ENCODE measurements around the gene SCRT2. TPM values are rescaled to one million over a fixed set of nuclear protein-coding genes. Genes with fewer than 3 reads are reported as not detected.

SCRT2 gene
- total and polyA plus RNA-seq, 2 of the 4 experiments (the other 2 are of a cell fraction), result not detected

DNA sequence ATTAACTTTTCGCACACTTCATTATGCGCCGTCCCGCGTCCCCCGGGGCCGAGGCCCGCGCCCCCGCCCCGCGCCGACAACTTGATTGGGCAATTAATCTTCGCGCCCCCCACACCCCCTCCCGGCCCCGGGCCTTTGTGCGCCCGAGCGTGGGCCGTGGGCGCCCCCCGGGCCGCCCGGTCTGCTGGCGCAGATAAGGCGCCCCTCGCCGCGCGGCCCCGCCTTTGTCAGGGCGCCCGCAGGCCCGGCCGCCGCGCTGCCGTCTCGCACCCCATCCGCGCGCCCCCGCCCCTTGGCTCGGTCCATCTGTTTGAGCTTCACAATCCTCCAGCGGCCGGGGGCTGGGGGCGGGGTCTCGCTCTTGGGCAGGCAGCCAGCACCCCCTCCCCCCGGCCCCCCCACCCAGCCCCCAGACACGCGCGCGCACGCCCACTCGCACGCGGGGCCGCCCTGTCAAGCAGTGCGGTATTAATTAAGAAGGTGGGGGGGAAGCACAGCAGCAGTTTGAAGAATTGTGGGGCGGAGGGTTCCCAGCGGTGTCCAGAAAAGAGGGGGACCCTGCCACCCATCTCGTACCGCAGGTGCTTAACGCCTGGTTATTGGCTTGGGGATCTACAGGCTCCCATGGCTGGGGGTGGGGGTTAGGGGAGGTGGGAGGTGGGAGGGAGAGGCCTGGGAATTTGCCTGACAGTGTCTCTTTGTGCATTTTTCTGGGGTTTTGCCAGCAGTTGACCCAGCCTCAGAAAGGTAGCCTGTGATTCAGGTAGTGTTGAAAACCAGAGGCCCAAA is 34.6 kb upstream of the SCRT2 start:
- Histone ChIP-seq H2AK9ac (replicated peaks; ENCODE audit: low read depth, low read length, poor library complexity) (no peak overlapping the region), H3K56ac (ENCODE audit: extremely low read depth, insufficient read depth, low read length) (no peak overlapping the region), H2BK5ac (ENCODE audit: low read depth, low read length, poor library complexity, severe bottlenecking) (no peak overlapping the region), H4K8ac (ENCODE audit: low read depth in 2 of 2, low read length in 2 of 2) (no peak overlapping the region), H2AFZ (replicated peaks; ENCODE audit: low read length, poor library complexity) (no peak overlapping the region), H3K4me1 (ENCODE audit: control insufficient read depth, insufficient read depth, low read length) (no peaks in the 10 kb centered on the region), H3K4ac (ENCODE audit: low read depth, low read length) (no peak overlapping the region), H2BK120ac (ENCODE audit: low read depth, low read length) (no peak overlapping the region), H4K5ac (ENCODE audit: low read depth, low read length) (no peak overlapping the region), H3K27ac (ENCODE audit: insufficient read depth, low read length) (no peak overlapping the region), H3K14ac (replicated peaks; ENCODE audit: low read depth, low read length) (no peak overlapping the region), H4K91ac (ENCODE audit: insufficient read depth, low read depth, low read length) (no peak overlapping the region), H3K36me3 (ENCODE audit: control insufficient read depth, insufficient read depth, low read length) (no peaks in the 10 kb centered on the region), H3K23ac (ENCODE audit: low read depth, low read length) (no peak overlapping the region), H2AK5ac (ENCODE audit: low read depth, low read length) (no peak overlapping the region), H2BK20ac (ENCODE audit: low read depth, low read length) (no peak overlapping the region), H3K9me3 (ENCODE audit: control insufficient read depth, insufficient read depth, low read length) (peaks cover 3% of the 10 kb centered on the region; the same call in 1 of the 2 replicates), H3K4me3 (ENCODE audit: insufficient read depth, low read depth, low read length) (no peak overlapping the region), H3K9ac (ENCODE audit: low read depth, low read length) (no peak overlapping the region), H3K79me1 (ENCODE audit: low read depth in 1 of 2, low read length in 2 of 2) (no peaks in the 10 kb centered on the region), H3K18ac (ENCODE audit: low read depth, low read length) (no peak overlapping the region), H3K27me3 (ENCODE audit: control insufficient read depth, insufficient read depth, low read length) (peaks cover 20% of the 10 kb centered on the region), H3K9me1 (ENCODE audit: insufficient read depth, low read length) (no peaks in the 10 kb centered on the region), H3K4me2 (ENCODE audit: low read depth, low read length) (no peak overlapping the region), H2BK15ac (ENCODE audit: low read depth, low read length) (no peak overlapping the region), H4K20me1 (ENCODE audit: insufficient read depth, low read length) (no peaks in the 10 kb centered on the region)
- no peak for TF ChIP-seq RCOR1 (IDR thresholded peaks at IDR 0.05; ENCODE audit: insufficient replicate concordance, low read length)
- TF ChIP-seq, protein P1, sequence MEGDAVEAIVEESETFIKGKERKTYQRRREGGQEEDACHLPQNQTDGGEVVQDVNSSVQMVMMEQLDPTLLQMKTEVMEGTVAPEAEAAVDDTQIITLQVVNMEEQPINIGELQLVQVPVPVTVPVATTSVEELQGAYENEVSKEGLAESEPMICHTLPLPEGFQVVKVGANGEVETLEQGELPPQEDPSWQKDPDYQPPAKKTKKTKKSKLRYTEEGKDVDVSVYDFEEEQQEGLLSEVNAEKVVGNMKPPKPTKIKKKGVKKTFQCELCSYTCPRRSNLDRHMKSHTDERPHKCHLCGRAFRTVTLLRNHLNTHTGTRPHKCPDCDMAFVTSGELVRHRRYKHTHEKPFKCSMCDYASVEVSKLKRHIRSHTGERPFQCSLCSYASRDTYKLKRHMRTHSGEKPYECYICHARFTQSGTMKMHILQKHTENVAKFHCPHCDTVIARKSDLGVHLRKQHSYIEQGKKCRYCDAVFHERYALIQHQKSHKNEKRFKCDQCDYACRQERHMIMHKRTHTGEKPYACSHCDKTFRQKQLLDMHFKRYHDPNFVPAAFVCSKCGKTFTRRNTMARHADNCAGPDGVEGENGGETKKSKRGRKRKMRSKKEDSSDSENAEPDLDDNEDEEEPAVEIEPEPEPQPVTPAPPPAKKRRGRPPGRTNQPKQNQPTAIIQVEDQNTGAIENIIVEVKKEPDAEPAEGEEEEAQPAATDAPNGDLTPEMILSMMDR (conservative IDR thresholded peaks at IDR 0.05; ENCODE audit: low read depth, low read length), result no peak
- no peak for ATAC-seq (ENCODE audit: low read depth)
- intact Hi-C loops (cut with micrococcal nuclease) (no loop called here), in situ Hi-C loops (cut with MboI; ENCODE audit: low sequenced_read_pairs) (no loop called here), dilution Hi-C loops (cut with HindIII; ENCODE audit: low sequenced_read_pairs, unreplicated experiment) (no loop called here)
- ChIA-PET POLR2A (ENCODE audit: unreplicated experiment) (no interaction called here), CTCF (no interaction called here)
- no TSS peak for BruUV-seq (replicated peaks)
- DNase-seq, result no peak
- WGBS, 2 experiments (ENCODE audit: extremely low coverage in 2 of 2, insufficient read length in 1 of 2), result 0% methylated on average over 5 of the region's 65 CpGs; no CpG with 5 or more reads in 1 of the 2 experiments
